Ectodermal cell (in vitro differentiated cells): ENCODE data around the gene NUDCD2.
"Not testable (repeated sequence)": the region's sequence is repeated elsewhere in the genome, so short reads cannot be mapped to it uniquely, and the experiment has no call there.

Experiments used
- H3K27ac ChIP-seq: 2 replicates; pipeline ENCODE4 v1.7.0; 2013; ENCODE audit warnings: mild to moderate bottlenecking, low read depth, low read length; ENCODE audit not compliant: insufficient read depth, poor library complexity, severe bottlenecking
- H3K27me3 ChIP-seq: 2 replicates; pipeline ENCODE4 v1.7.0; 2013; ENCODE audit warnings: mild to moderate bottlenecking, low read length; ENCODE audit not compliant: insufficient read depth, control insufficient read depth, poor library complexity, severe bottlenecking
- H3K36me3 ChIP-seq: one replicate; pipeline ENCODE4 v1.7.0; 2013; ENCODE audit warnings: low read length; ENCODE audit not compliant: control insufficient read depth, insufficient read depth
- H3K4me1 ChIP-seq: one replicate; pipeline ENCODE4 v1.7.0; 2013; ENCODE audit warnings: low read length; ENCODE audit not compliant: control insufficient read depth, insufficient read depth
- H3K4me3 ChIP-seq: 2 replicates; pipeline ENCODE4 v1.7.0; 2013; ENCODE audit warnings: low read depth, low read length, control low read depth; ENCODE audit not compliant: insufficient read depth
- H3K9me3 ChIP-seq: 2 replicates; pipeline ENCODE4 v1.7.0; 2013; ENCODE audit warnings: mild to moderate bottlenecking, low read length, moderate library complexity; ENCODE audit not compliant: control insufficient read depth
- WGBS, 2 experiments: methylation state at CpG; one replicate each; pipeline ENCODE4 v1.1.7; 2013; ENCODE audit warnings: missing lambda C conversion rate in 2 of 2; 5-methylcytosine and 5-hydroxymethylcytosine counted together

The NUDCD2 gene

GRCh38 chr5:163473635-163474243, 13.8 kb upstream of the NUDCD2 start:
- Histone ChIP-seq H3K9me3 (no peaks in the 10 kb centered on the region), H3K27ac (no peak overlapping the region), H3K27me3 (no peaks in the 10 kb centered on the region), H3K4me1 (no peaks in the 10 kb centered on the region), H3K4me3 (no peak overlapping the region), H3K36me3 (peaks cover 40% of the 10 kb centered on the region)
- WGBS, 2 experiments: 96 to 97% methylated on average over 3 of the region's 3 CpGs

- 91 to 100% methylated on average over 3 to 4 of the region's 4 CpGs for WGBS, 2 experiments
- H3K36me3 ChIP-seq: peaks cover 23% of the 10 kb centered on the region
These were observed 7.8 kb upstream of the NUDCD2 start for GRCh38 chr5:163467682-163468081.

GRCh38 chr5:163463063-163463435, 3.1 kb upstream of the NUDCD2 start:
- no peaks in the 10 kb centered on the region for H3K27me3 ChIP-seq
- H3K4me1 ChIP-seq: peaks cover 4% of the 10 kb centered on the region
- no peaks in the 10 kb centered on the region for H3K36me3 ChIP-seq
- H3K4me3 ChIP-seq: no peak overlapping the region
- H3K9me3 ChIP-seq: no peaks in the 10 kb centered on the region
- no peak overlapping the region for H3K27ac ChIP-seq

More at GRCh38 chr5:163467682-163468081, 7.8 kb upstream of the NUDCD2 start:
- Histone ChIP-seq H3K9me3 (no peaks in the 10 kb centered on the region), H3K27ac (no peak overlapping the region), H3K4me1 (no peaks in the 10 kb centered on the region), H3K4me3 (no peak overlapping the region), H3K27me3 (no peaks in the 10 kb centered on the region)

DNA sequence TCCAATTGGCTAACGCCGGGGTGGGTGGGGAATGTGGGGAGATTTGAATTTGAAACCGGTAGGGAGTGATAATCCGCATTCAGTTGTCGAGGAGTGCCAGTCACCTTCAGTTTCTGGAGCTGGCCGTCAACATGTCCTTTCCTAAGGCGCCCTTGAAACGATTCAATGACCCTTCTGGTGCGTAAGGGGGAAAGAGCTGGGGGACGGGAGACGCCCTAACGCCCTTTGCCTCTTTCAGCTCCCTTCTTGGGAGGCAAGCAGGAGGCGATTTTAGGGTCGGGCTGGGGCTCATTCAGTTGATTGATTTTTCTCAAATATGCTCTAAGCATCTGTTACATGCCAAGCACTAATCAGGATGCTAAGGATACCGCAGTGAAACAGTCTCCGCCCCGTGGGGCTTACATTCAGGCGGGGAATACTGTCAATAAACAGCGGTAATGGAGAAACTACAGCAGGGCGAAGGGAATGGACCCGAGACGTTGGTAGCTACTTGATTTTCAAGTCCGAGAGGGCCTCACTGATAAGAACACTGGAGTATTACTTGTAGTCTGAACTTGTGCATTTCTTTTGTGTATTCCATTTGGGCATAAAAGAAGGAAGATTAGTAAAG, 765 bp upstream of the NUDCD2 start, which contains the start of gene HMMR:
Gene HMMR (plus strand): TSS at position 71 of the 610 bp plus-strand sequence. CDS start 61 bp downstream, at position 132.
- WGBS, 2 experiments: 0 to 1% methylated on average over 23 of the region's 23 CpGs
- peak within 1 kb of the TSS; percentile 100 for H3K27ac ChIP-seq
- peaks cover 5% of the 10 kb centered on the region for H3K36me3 ChIP-seq
- H3K27me3 ChIP-seq: no peaks in the 10 kb centered on the region
- no peaks in the 10 kb centered on the region for H3K9me3 ChIP-seq
- peak within 1 kb of the TSS; percentile 90 for H3K4me3 ChIP-seq
- H3K4me1 ChIP-seq: peaks cover 4% of the 10 kb centered on the region

GRCh38 chr5:163459462-163459818, 462 bp downstream of the NUDCD2 start:
- H3K4me1 ChIP-seq: peaks cover 4% of the 10 kb centered on the region
- WGBS, 2 experiments: 1 to 2% methylated on average over 12 of the region's 12 CpGs
- peaks cover 14% of the 10 kb centered on the region for H3K36me3 ChIP-seq
- no peaks in the 10 kb centered on the region for H3K27me3 ChIP-seq
- H3K9me3 ChIP-seq: no peaks in the 10 kb centered on the region
- peak overlapping the region; percentile 100 for H3K27ac ChIP-seq
- H3K4me3 ChIP-seq: peak overlapping the region; percentile 90

DNA sequence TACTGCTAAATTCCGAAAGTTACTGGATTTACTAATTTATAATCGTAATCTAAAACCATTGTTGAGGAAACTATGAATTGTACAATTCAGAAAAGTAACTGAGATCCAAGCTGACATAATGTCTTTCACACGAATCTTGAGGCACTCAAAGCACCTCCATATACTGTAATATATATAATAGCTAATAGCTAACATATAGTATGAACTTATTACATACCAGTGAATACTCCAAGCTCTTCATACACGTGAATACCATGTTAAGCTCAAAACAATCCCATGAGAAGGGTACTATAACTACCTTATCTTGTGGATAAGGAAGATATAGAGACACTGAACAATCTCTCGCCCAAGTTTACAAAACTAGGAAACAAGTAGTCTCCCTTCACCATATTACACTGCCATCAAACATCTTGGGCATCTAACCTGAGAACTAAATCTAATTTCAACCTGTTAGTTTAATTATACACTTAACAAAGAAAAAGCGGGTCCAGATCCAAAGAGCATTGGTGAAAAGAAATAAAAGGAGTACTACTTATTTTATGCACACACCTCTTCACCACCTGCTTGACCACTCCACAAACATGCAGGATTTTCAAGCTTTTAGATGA, 1.0 kb downstream of the NUDCD2 start:
- Histone ChIP-seq H3K4me1 (peaks cover 4% of the 10 kb centered on the region), H3K27me3 (no peaks in the 10 kb centered on the region), H3K36me3 (peaks cover 14% of the 10 kb centered on the region), H3K4me3 (peak overlapping the region; percentile 90), H3K9me3 (no peaks in the 10 kb centered on the region), H3K27ac (no peak overlapping the region)
- WGBS, 2 experiments: 49 to 55% methylated on average over 4 to 6 of the region's 6 CpGs

GRCh38 chr5:163456840-163457239, 3.1 kb downstream of the NUDCD2 start:
- WGBS, 2 experiments: 90 to 93% methylated on average over 7 of the region's 7 CpGs
- H3K4me3 ChIP-seq: no peak overlapping the region
- H3K9me3 ChIP-seq: no peaks in the 10 kb centered on the region
- peaks cover 4% of the 10 kb centered on the region for H3K4me1 ChIP-seq
- no peaks in the 10 kb centered on the region for H3K27me3 ChIP-seq
- H3K27ac ChIP-seq: no peak overlapping the region
- peaks cover 14% of the 10 kb centered on the region for H3K36me3 ChIP-seq

- H3K27me3 ChIP-seq: no peaks in the 10 kb centered on the region
- peaks cover 14% of the 10 kb centered on the region for H3K36me3 ChIP-seq
- H3K27ac ChIP-seq: no peak overlapping the region
- H3K4me1 ChIP-seq: peaks cover 4% of the 10 kb centered on the region
- 89 to 96% methylated on average over 2 of the region's 2 CpGs for WGBS, 2 experiments
- H3K4me3 ChIP-seq: no peak overlapping the region
- H3K9me3 ChIP-seq: no peaks in the 10 kb centered on the region
These were observed 3.8 kb downstream of the NUDCD2 start for GRCh38 chr5:163456029-163456589.

DNA sequence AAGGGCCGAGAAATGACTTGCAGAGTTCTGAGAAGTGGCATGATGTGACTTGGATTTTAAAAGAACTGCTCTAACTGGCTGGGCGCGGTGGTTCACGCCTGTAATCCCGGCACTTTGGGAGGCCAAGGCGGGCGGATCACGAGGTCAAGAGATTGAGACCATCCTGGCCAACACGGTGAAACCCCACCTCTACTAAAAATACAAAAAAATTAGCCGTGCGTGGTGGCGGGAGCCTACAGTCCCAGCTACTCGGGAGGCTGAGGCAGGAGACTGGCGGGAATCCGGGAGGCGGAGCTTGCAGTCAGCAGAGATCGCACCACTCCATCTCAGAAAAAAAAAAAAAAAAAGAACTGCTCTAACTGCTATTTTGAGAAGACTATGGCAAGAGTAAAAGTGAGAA, 4.5 kb downstream of the NUDCD2 start:
- H3K4me1 ChIP-seq, H3K27ac ChIP-seq, H3K4me3 ChIP-seq, H3K27me3 ChIP-seq, H3K9me3 ChIP-seq: not testable (repeated sequence)
- 92 to 98% methylated on average over 17 of the region's 17 CpGs for WGBS, 2 experiments
- peaks cover 14% of the 10 kb centered on the region for H3K36me3 ChIP-seq

- Histone ChIP-seq H3K4me1 (peaks cover 4% of the 10 kb centered on the region), H3K27ac (no peak overlapping the region), H3K27me3 (no peaks in the 10 kb centered on the region), H3K9me3 (no peaks in the 10 kb centered on the region), H3K4me3 (no peak overlapping the region), H3K36me3 (peaks cover 14% of the 10 kb centered on the region)
- WGBS, 2 experiments: 82% methylated on average over 1 of the region's 1 CpG; no CpG with 5 or more reads in 1 of the 2 experiments
These were observed 6.2 kb downstream of the NUDCD2 start for GRCh38 chr5:163453705-163454104.
